ENCODE results near the gene ANAPC10. TPM values are rescaled to one million over a fixed set of nuclear protein-coding genes. Genes with fewer than 3 reads are reported as not detected.

ANAPC10 gene
- total RNA-seq, 6 experiments from 2014 or later = 6.0 to 13.0 (median 8.3) TPM

- intact Hi-C loops (cut with DNase I) = no loop called here
- no peak overlapping the region for H3K27ac ChIP-seq
- ATAC-seq (no peak), DNase-seq (no peak)
- H3K9me3 ChIP-seq = no peaks in the 10 kb centered on the region
- no peaks in the 10 kb centered on the region for H3K27me3 ChIP-seq
- no peaks in the 10 kb centered on the region for H3K36me3 ChIP-seq
- WGBS (ENCODE audit: insufficient coverage, low coverage, low lambda C conversion rate, missing lambda C conversion rate) = 78% methylated on average over 1 of the region's 1 CpG
- no peaks in the 10 kb centered on the region for H3K4me1 ChIP-seq
- H3K4me3 ChIP-seq = no peak overlapping the region
- no peak for TF ChIP-seq CTCF (IDR thresholded peaks at IDR 0.05)
- TF ChIP-seq POLR2A (IDR thresholded peaks at IDR 0.05) = no peak
Observed at GRCh38 chr4:145045180-145045579, 52.8 kb downstream of the ANAPC10 start.

- WGBS (ENCODE audit: insufficient coverage, low coverage, low lambda C conversion rate, missing lambda C conversion rate) = 78% methylated on average over 3 of the region's 3 CpGs
- DNase-seq (no peak), ATAC-seq (no peak)
- TF ChIP-seq POLR2A (IDR thresholded peaks at IDR 0.05) = no peak
- TF ChIP-seq CTCF (IDR thresholded peaks at IDR 0.05) = no peak
- intact Hi-C loops (cut with DNase I) = no loop called here
- Histone ChIP-seq H3K36me3 (no peaks in the 10 kb centered on the region), H3K27ac (no peak overlapping the region), H3K27me3 (no peaks in the 10 kb centered on the region), H3K4me1 (no peaks in the 10 kb centered on the region), H3K9me3 (no peaks in the 10 kb centered on the region), H3K4me3 (no peak overlapping the region)
Observed at GRCh38 chr4:145044341-145044740, 53.7 kb downstream of the ANAPC10 start.

- H3K4me3 ChIP-seq = no peak overlapping the region
- H3K36me3 ChIP-seq = no peaks in the 10 kb centered on the region
- H3K27ac ChIP-seq = no peak overlapping the region
- H3K4me1 ChIP-seq = no peaks in the 10 kb centered on the region
- no peak for ATAC-seq
- TF ChIP-seq POLR2A (IDR thresholded peaks at IDR 0.05) (no peak), CTCF (IDR thresholded peaks at IDR 0.05) (no peak)
- no peaks in the 10 kb centered on the region for H3K9me3 ChIP-seq
- 70% methylated on average over 3 of the region's 3 CpGs for WGBS (ENCODE audit: insufficient coverage, low coverage, low lambda C conversion rate, missing lambda C conversion rate)
- DNase-seq = no peak
- H3K27me3 ChIP-seq = no peaks in the 10 kb centered on the region
- intact Hi-C loops (cut with DNase I) = no loop called here
Observed at GRCh38 chr4:145043306-145043705, 54.7 kb downstream of the ANAPC10 start.

GRCh38 chr4:145042601-145043285 lies 55.3 kb downstream of the ANAPC10 start:
- intact Hi-C loops (cut with DNase I) = no loop called here
- Histone ChIP-seq H3K4me3 (no peak overlapping the region), H3K4me1 (no peaks in the 10 kb centered on the region), H3K27ac (no peak overlapping the region), H3K36me3 (no peaks in the 10 kb centered on the region), H3K27me3 (no peaks in the 10 kb centered on the region), H3K9me3 (no peaks in the 10 kb centered on the region)
- ATAC-seq = no peak
- TF ChIP-seq POLR2A (IDR thresholded peaks at IDR 0.05) (no peak), CTCF (IDR thresholded peaks at IDR 0.05) (no peak)
- DNase-seq = no peak
- WGBS (ENCODE audit: insufficient coverage, low coverage, low lambda C conversion rate, missing lambda C conversion rate) = 82% methylated on average over 3 of the region's 3 CpGs

Data from right lobe of liver (tissue), 6 donors.